Transverse colon (tissue), 4 donors: ENCODE measurements around the gene CETN3. TPM values are rescaled to one million over a fixed set of nuclear protein-coding genes. Genes with fewer than 3 reads are reported as not detected.
"Not testable (repeated sequence)": the region's sequence is repeated elsewhere in the genome, so short reads cannot be mapped to it uniquely, and the experiment has no call there.

Experiments used
- DNase-seq: peaks from one replicate; pipeline ENCODE4 v3.0.0-alpha.2; 2019
- H3K27ac ChIP-seq, 4 donors: fragments of 200-600 bp; sonication (generic); 2 replicates each; pipeline ENCODE4 v1.5.1; 2016 to 2018; ENCODE audit warnings: inconsistent platforms in 4 of 4
- H3K27me3 ChIP-seq: fragments of 200-600 bp; sonication (generic); 2 replicates; pipeline ENCODE4 v1.5.1; 2017; ENCODE audit warnings: inconsistent platforms
- H3K36me3 ChIP-seq, 4 donors: fragments of 200-600 bp; sonication (generic); 2 replicates each; pipeline ENCODE4 v1.5.1; 2017 to 2019; ENCODE audit warnings: inconsistent platforms in 4 of 4
- H3K4me1 ChIP-seq, 4 donors: fragments of 200-600 bp; sonication (generic); 2 replicates each; pipeline ENCODE4 v1.5.1; 2017 to 2020; ENCODE audit warnings: inconsistent platforms in 4 of 4
- H3K4me3 ChIP-seq, 4 donors: fragments of 200-600 bp; sonication (generic); 1 replicate in 1 of 4; 2 replicates in 3 of 4; pipeline versions ENCODE4 v1.5.1 to v1.6.1; 2017 to 2019; ENCODE audit warnings: inconsistent platforms in 4 of 4
- H3K9me3 ChIP-seq, 2 donors: fragments of 200-600 bp; sonication (generic); 2 replicates each; pipeline ENCODE4 v1.5.1; 2017 to 2019; ENCODE audit warnings: inconsistent platforms in 2 of 2
- EP300 ChIP-seq: sonication (generic); formaldehyde crosslinking; IDR thresholded peaks from one replicate; pipeline ENCODE4 v1.6.1; 2017; ENCODE audit warnings: antibody characterized with exemption, low read depth
- POLR2A ChIP-seq: fragments of 450-650 bp; IDR thresholded peaks from one replicate; pipeline ENCODE4 v1.6.1; 2016; ENCODE audit warnings: antibody characterized with exemption, mild to moderate bottlenecking, moderate library complexity
- POLR2AphosphoS5 ChIP-seq, 3 donors: sonication (generic); formaldehyde crosslinking; IDR thresholded peaks; one replicate each; pipeline ENCODE4 v1.6.1; 2016; ENCODE audit warnings: antibody characterized with exemption in 3 of 3
- WGBS, 2 donors: methylation state at CpG; one replicate each; pipeline ENCODE4 v1.1.5; 2018; ENCODE audit warnings: low coverage in 1 of 2; 5-methylcytosine and 5-hydroxymethylcytosine counted together
- in situ Hi-C, 4 donors: fragments of 200-750 bp; cut with MboI; loops; one replicate each; pipeline versions ENCODE4 v1.15.0 to v1.15.1; 2017; ENCODE audit warnings: low sequenced_read_pairs in 3 of 4, low pct_ligation_motif_present in 1 of 4, low pct_unique_long_range_greater_than_20kb in 1 of 4
- intact Hi-C: fragments of 100-400 bp; cut with DNase I; formaldehyde crosslinking; loops from one replicate; pipeline ENCODE4 v1.15.1; 2023; ENCODE audit warnings: low total_unique reads
- total RNA-seq, 4 donors: library from RNA; depleted of rRNA; stranded (reverse); fragments of >200 nt; gene quantifications; one replicate each; pipeline ENCODE4 v1.1.0, GENCODE V29; 2016
- TF ChIP-seq, protein P1 (sequence below), 5 experiments: fragments of 200-600 bp in 3 of 5; fragments of 450-650 bp in 2 of 5; sonication (generic) in 3 of 5; IDR thresholded peaks; 1 replicate in 2 of 5; 2 replicates in 3 of 5; pipeline ENCODE4 v1.5.1; 2016 to 2017; ENCODE audit warnings: antibody characterized with exemption in 5 of 5, inconsistent platforms in 3 of 5, mild to moderate bottlenecking in 2 of 5, moderate library complexity in 1 of 5

Gene CETN3
- total RNA-seq, 4 donors from 2014 or later: 9.7 to 22.7 TPM; not detected in 2

DNA sequence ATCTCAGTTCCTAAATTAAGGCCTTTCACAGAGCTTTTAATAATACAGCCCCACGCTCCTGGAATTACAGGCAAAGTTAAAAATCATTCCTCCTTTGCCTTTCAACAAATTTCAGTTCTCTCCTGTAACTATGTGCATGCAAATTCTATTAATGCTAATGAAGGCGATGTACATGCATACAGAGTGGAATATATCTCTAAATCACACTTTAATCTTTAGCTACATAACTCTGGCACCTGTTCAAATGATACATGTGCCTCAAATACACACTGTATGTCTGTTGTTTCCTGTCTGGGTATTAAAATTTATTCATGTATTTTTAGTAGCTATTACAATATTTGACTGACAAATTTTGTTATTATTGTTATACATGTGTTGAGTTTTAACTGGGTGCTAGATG lies 30.8 kb downstream of the CETN3 start:
- H3K9me3 ChIP-seq: no peaks in the 10 kb centered on the region
- in situ Hi-C loops: no loop called here
- H3K4me1 ChIP-seq: peaks cover 0 to 10% (median 5%) of the 10 kb centered on the region in 4 donors
- no peak for DNase-seq
- H3K27me3 ChIP-seq: no peaks in the 10 kb centered on the region
- TF ChIP-seq POLR2A (no peak), EP300 (no peak), POLR2AphosphoS5 (IDR thresholded peaks at IDR 0.05) (no peak)
- TF ChIP-seq, protein P1, sequence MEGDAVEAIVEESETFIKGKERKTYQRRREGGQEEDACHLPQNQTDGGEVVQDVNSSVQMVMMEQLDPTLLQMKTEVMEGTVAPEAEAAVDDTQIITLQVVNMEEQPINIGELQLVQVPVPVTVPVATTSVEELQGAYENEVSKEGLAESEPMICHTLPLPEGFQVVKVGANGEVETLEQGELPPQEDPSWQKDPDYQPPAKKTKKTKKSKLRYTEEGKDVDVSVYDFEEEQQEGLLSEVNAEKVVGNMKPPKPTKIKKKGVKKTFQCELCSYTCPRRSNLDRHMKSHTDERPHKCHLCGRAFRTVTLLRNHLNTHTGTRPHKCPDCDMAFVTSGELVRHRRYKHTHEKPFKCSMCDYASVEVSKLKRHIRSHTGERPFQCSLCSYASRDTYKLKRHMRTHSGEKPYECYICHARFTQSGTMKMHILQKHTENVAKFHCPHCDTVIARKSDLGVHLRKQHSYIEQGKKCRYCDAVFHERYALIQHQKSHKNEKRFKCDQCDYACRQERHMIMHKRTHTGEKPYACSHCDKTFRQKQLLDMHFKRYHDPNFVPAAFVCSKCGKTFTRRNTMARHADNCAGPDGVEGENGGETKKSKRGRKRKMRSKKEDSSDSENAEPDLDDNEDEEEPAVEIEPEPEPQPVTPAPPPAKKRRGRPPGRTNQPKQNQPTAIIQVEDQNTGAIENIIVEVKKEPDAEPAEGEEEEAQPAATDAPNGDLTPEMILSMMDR (IDR thresholded peaks at IDR 0.05): no peak
- no peak overlapping the region for H3K4me3 ChIP-seq
- intact Hi-C loops: no loop called here
- 78 to 83% methylated on average over 2 of the region's 2 CpGs for WGBS, 2 donors
- no peaks in the 10 kb centered on the region for H3K36me3 ChIP-seq
- H3K27ac ChIP-seq: no peak overlapping the region

DNA sequence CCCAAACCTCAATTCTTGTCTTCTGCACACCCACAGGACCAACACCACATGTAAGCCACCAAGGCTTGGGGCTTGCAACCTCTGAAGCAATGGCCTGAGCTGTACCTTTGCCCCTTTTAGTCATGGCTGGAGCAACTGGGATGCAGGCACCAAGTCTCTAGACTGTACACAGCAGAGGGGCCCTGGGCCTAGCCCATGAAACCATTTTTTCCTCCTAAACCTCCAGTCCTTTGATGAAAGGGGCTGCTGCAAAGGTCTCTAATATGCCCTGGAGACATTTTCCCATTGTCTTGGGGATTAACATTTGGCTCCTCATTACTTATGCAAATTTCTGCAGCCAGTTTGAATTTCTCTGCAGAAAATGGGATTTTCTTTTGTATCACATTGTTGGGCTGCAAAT lies 38.3 kb downstream of the CETN3 start:
- H3K27me3 ChIP-seq, H3K9me3 ChIP-seq, H3K36me3 ChIP-seq, intact Hi-C loops, H3K4me3 ChIP-seq, DNase-seq, H3K4me1 ChIP-seq, H3K27ac ChIP-seq, in situ Hi-C loops: not testable (repeated sequence)

DNA sequence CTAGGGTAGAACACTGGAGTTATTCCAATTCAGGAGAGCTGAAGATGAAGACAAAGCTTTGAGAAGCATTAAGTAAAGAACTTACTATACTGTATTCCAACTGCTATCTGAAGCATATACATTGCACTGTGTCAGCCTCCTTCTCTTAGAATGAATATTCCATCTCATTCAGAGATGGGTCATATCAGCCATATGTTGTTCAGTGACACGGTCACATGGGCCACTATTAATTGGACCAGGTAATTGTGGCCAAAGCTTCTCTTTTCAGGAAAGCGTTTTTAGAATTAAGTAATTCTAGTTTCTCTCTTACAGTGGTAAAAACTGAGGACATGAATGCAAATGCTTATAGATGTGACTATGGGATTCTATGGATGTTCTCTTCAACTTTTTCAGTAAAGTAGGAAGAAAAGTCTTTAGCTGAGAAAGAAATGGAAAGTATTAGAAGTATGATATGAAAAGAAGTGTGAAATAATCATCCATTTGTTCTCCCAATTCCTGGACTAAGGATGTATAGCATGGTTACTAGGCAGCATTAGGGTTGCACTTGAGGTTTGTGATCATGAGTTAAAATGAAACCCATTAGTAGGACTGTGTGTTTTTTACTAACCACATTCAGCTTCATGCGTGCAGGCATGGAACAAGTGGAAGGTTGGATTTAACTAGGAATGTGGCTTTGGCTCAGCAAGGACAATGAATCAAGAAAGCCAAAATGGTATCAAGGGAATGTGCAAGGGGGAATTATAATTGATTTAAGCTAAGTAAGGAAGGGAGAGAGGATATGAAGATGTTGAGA lies 40.9 kb downstream of the CETN3 start:
- DNase-seq: no peak
- intact Hi-C loops: no loop called here
- TF ChIP-seq, protein P1 (IDR thresholded peaks at IDR 0.05): no peak
- TF ChIP-seq EP300 (no peak), POLR2A (no peak), POLR2AphosphoS5 (IDR thresholded peaks at IDR 0.05) (no peak)
- in situ Hi-C loops: no loop called here
- Histone ChIP-seq H3K36me3 (no peaks in the 10 kb centered on the region), H3K4me1 (no peaks in the 10 kb centered on the region), H3K4me3 (no peak overlapping the region), H3K27me3 (no peaks in the 10 kb centered on the region), H3K27ac (no peak overlapping the region), H3K9me3 (peaks cover 0 to 3% of the 10 kb centered on the region in 2 donors)
- 81 to 82% methylated on average over 2 to 3 of the region's 3 CpGs for WGBS, 2 donors

DNA sequence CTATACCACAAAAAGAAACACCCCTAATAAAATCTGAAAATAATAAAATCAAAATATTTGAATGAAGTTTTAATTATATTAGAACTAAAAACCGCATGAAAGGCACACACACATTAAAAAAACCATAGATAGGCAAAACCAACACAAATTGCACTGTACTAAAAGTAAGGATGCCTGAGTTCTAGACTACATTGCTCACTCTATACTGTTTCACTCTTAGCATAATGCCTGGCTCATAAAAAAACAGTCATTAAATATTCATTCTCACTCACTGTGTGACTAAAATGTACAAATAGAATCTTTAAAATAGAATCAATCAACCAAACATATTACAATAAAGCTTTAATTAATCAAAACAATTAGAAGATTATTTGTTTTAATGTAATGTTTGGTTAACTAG lies 41.7 kb downstream of the CETN3 start:
- intact Hi-C loops: no loop called here
- H3K36me3 ChIP-seq: no peaks in the 10 kb centered on the region
- H3K9me3 ChIP-seq: peaks cover 0 to 3% of the 10 kb centered on the region in 2 donors
- no peaks in the 10 kb centered on the region for H3K4me1 ChIP-seq
- no peak overlapping the region for H3K27ac ChIP-seq
- no peak for DNase-seq
- TF ChIP-seq, protein P1 (IDR thresholded peaks at IDR 0.05): no peak
- TF ChIP-seq EP300 (no peak), POLR2A (no peak), POLR2AphosphoS5 (IDR thresholded peaks at IDR 0.05) (no peak)
- in situ Hi-C loops: no loop called here
- WGBS, 2 donors: 74 to 100% methylated on average over 1 of the region's 1 CpG
- H3K27me3 ChIP-seq: no peaks in the 10 kb centered on the region
- no peak overlapping the region for H3K4me3 ChIP-seq

DNA sequence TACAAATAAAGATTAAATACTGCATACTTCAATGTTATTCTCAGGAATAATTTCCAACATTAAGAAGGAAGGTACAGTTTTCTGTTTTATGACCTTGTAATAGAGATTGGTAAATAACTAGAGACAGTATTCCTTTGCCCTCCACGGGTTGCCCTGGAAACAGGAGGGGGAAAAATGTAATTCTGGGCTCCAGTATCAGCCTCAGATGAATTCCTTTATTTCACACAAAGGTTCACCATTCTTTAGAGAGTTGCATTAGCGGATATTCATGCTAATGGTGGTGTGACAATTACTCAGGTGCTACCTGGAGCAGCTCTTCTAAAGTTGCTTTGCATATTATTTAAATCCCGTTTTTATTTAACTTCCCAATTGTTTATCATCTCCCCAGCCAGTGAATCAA lies 42.6 kb downstream of the CETN3 start:
- DNase-seq: no peak
- intact Hi-C loops: no loop called here
- Histone ChIP-seq H3K9me3 (peaks cover 0 to 3% of the 10 kb centered on the region in 2 donors), H3K36me3 (no peaks in the 10 kb centered on the region), H3K27me3 (no peaks in the 10 kb centered on the region), H3K4me1 (no peaks in the 10 kb centered on the region), H3K4me3 (no peak overlapping the region), H3K27ac (no peak overlapping the region)
- TF ChIP-seq POLR2A (no peak), EP300 (no peak), POLR2AphosphoS5 (IDR thresholded peaks at IDR 0.05) (no peak)
- TF ChIP-seq, protein P1 (IDR thresholded peaks at IDR 0.05): no peak
- in situ Hi-C loops: no loop called here
- WGBS, 2 donors: 40 to 56% methylated on average over 3 of the region's 3 CpGs
